ENCODE measurements around the gene G6PD. TPM values are rescaled to one million over a fixed set of nuclear protein-coding genes. Genes with fewer than 3 reads are reported as not detected.

G6PD gene
- 68.7 and 70.5 TPM in 2 replicates for total RNA-seq (2021)
- long read RNA-seq, transcript G6PD-203 (13 exons, 1,661 nt): minor isoform, 30 of 183 reads
- long read RNA-seq, transcript G6PD-211 (13 exons, 2,632 nt): major isoform, 126 of 183 reads
- long read RNA-seq, partial matches to known transcripts: 6 of 183 reads
- long read RNA-seq, other reads (novel, unspliced or antisense): 21 of 183 reads

GRCh38 chrX:154546354-154547244, at the start of gene G6PD:
G6PD (minus strand) TSS chrX:154546846; CDS start chrX:154546155, 691 bp downstream.
- peak; percentile 76 for DNase-seq
- Histone ChIP-seq H3K4me2 (ENCODE audit: insufficient read depth, insufficient read length, low read length) (peak within 1 kb of the TSS; percentile 100), H2AK5ac (ENCODE audit: insufficient read length, low read length) (no peak within 1 kb of the TSS), H3K79me1 (ENCODE audit: insufficient read depth, low read depth, low read length, poor library complexity, severe bottlenecking) (no peaks in the 10 kb centered on the region), H3K56ac (ENCODE audit: insufficient read length, low read depth, low read length) (no peak within 1 kb of the TSS), H2BK20ac (ENCODE audit: low read depth, low read length, poor library complexity, severe bottlenecking) (no peak within 1 kb of the TSS), H2BK120ac (ENCODE audit: low read depth, low read length, poor library complexity, severe bottlenecking) (no peak within 1 kb of the TSS), H4K20me1 (ENCODE audit: control insufficient read depth, insufficient read depth, insufficient read length) (no peaks in the 10 kb centered on the region), H4K8ac (replicated peaks; ENCODE audit: insufficient read length, low read depth, low read length) (no peak within 1 kb of the TSS), H3K9me3 (ENCODE audit: control insufficient read depth, low read depth, low read length) (peaks cover 42% of the 10 kb centered on the region), H2AFZ (ENCODE audit: low read length) (no peak within 1 kb of the TSS), H3K27me3 (ENCODE audit: insufficient read depth, low read length) (no peaks in the 10 kb centered on the region), H3K23me2 (ENCODE audit: insufficient read length, low read depth, low read length, poor library complexity, severe bottlenecking) (peaks cover 6% of the 10 kb centered on the region), H3K9ac (ENCODE audit: extremely low read depth, insufficient read length, low read length) (peak within 1 kb of the TSS; percentile 73), H4K5ac (ENCODE audit: insufficient read length, low read depth, low read length) (no peak within 1 kb of the TSS), H3K14ac (ENCODE audit: insufficient read depth, low read length) (peak within 1 kb of the TSS; percentile 46; the same call in 1 of the 2 replicates), H2BK12ac (ENCODE audit: insufficient read length, low read depth, low read length) (no peak within 1 kb of the TSS), H3K4me1 (ENCODE audit: insufficient read depth, low read length) (no peaks in the 10 kb centered on the region), H4K91ac (ENCODE audit: insufficient read length, low read depth, low read length) (no peak within 1 kb of the TSS), H2BK15ac (ENCODE audit: low read depth, low read length) (no peak within 1 kb of the TSS), H3K4ac (ENCODE audit: low read depth, low read length) (no peak within 1 kb of the TSS), H3K27ac (ENCODE audit: insufficient read length, low read depth, low read length) (no peak within 1 kb of the TSS), H3K18ac (ENCODE audit: insufficient read length, low read depth, low read length) (peak within 1 kb of the TSS; percentile 84), H3T11ph (ENCODE audit: low read length) (no peak within 1 kb of the TSS), H3K79me2 (ENCODE audit: insufficient read depth, low read length) (peaks cover 3% of the 10 kb centered on the region; the same call in 1 of the 2 replicates), H2BK5ac (ENCODE audit: insufficient read length, low read length) (no peak within 1 kb of the TSS), H3K23ac (ENCODE audit: insufficient read length, low read depth, low read length) (no peak within 1 kb of the TSS)
- Mint-ChIP-seq H3K4me1 (peaks cover 4 to 12% of the 10 kb centered on the region in 2 experiments), H3K4me3 (peak within 1 kb of the TSS; percentile 86 to 92), H3K9me3 (peaks cover 57 to 71% of the 10 kb centered on the region in 2 experiments), H3K36me3 (ENCODE audit: insufficient read depth in 1 of 3, low read depth in 3 of 3) (peaks cover 22 to 46% (median 42%) of the 10 kb centered on the region in 3 experiments), H3K27me3 (ENCODE audit: low read depth) (no peaks in the 10 kb centered on the region; the same call in none of the 2 replicates), H3K27ac (peak within 1 kb of the TSS; percentile 71 to 96 (median 95))
- WGBS (ENCODE audit: extremely low coverage, insufficient read length, low lambda C conversion rate): no CpG with 5 or more reads among the region's 92 CpGs
- TF ChIP-seq CTCF (conservative IDR thresholded peaks at IDR 0.05): no peak

All from H9 (cell line).